ENCODE measurements around the gene KRTAP5-5. TPM values are rescaled to one million over a fixed set of nuclear protein-coding genes. Genes with fewer than 3 reads are reported as not detected.

KRTAP5-5 gene
- total RNA-seq, 1 experiment from 2014 or later = not detected

DNA sequence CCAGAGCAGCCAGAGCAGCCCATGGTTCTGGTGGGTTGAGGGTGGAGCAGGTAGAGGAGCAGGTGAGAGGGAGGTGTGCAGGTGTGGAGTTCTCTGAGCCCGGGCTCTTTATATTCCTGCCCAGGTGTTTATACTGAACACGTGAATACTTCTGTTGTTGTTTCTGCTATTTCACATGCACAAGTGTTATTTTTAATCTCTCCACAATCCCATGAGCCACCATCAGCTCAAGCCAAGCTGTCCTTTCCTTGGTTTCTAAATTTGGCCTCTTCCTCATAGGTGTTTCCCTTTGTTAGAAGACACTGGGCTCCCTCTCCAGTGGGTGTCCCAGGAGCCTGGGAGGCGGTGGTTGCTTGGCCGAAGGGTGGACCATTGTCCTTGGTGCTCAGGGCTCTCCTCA, 21.2 kb upstream of the KRTAP5-5 start, which contains the start of gene KRTAP5-3:
Gene KRTAP5-3, minus strand, starts transcription at position 101 of the 400 bp plus-strand sequence. Its CDS starts 78 bp downstream, at position 23.
- no peak within 1 kb of the TSS for H3K27ac ChIP-seq (ENCODE audit: low read length)
- H3K9me3 ChIP-seq (ENCODE audit: control insufficient read depth, insufficient read depth, low read depth, low read length) = no peaks in the 10 kb centered on the region
- DNase-seq (ENCODE audit: low read depth, low spot score) (no peak), ATAC-seq (no peak)
- in situ Hi-C loops (cut with HindIII; ENCODE audit: low pct_unique_long_range_greater_than_20kb, low sequenced_read_pairs) = no loop called here
- no peaks in the 10 kb centered on the region for H3K4me1 ChIP-seq (ENCODE audit: control insufficient read depth, insufficient read depth, low read length)
- intact Hi-C loops (cut with micrococcal nuclease; ENCODE audit: unreplicated experiment) = no loop called here
- 0 out of 2 replicates have a peak, but pooled peaks cover 2% of the 10 kb centered on the region for H3K27me3 ChIP-seq (ENCODE audit: control insufficient read depth, insufficient read depth, low read length)
- no TSS peak for BruUV-seq (replicated peaks)
- ChIA-PET POLR2A (no interaction called here), CTCF (interaction anchor here (0.6 to 0.7 kb wide), 2 partner anchors 33 to 303 kb away, joined by 3 read pairs; no protein-coding TSS in a partner anchor)
- H3K4me3 ChIP-seq (ENCODE audit: low read depth in 2 of 2, low read length in 2 of 2) = no peak within 1 kb of the TSS
- H3K36me3 ChIP-seq (ENCODE audit: control insufficient read depth, insufficient read depth, low read length) = no peaks in the 10 kb centered on the region
- TF ChIP-seq, protein P1, sequence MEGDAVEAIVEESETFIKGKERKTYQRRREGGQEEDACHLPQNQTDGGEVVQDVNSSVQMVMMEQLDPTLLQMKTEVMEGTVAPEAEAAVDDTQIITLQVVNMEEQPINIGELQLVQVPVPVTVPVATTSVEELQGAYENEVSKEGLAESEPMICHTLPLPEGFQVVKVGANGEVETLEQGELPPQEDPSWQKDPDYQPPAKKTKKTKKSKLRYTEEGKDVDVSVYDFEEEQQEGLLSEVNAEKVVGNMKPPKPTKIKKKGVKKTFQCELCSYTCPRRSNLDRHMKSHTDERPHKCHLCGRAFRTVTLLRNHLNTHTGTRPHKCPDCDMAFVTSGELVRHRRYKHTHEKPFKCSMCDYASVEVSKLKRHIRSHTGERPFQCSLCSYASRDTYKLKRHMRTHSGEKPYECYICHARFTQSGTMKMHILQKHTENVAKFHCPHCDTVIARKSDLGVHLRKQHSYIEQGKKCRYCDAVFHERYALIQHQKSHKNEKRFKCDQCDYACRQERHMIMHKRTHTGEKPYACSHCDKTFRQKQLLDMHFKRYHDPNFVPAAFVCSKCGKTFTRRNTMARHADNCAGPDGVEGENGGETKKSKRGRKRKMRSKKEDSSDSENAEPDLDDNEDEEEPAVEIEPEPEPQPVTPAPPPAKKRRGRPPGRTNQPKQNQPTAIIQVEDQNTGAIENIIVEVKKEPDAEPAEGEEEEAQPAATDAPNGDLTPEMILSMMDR (IDR thresholded peaks at IDR 0.05) = no peak
- no peak for TF ChIP-seq POLR2AphosphoS5 (IDR thresholded peaks at IDR 0.05; ENCODE audit: low read depth, low read length)
- no peak for TF ChIP-seq SIN3A (IDR thresholded peaks at IDR 0.05; ENCODE audit: borderline replicate concordance, insufficient read depth, low read depth, low read length)
- TF ChIP-seq TCF7L2 (IDR thresholded peaks at IDR 0.05; ENCODE audit: low read depth, low read length) = no peak
- TF ChIP-seq, protein P2, sequence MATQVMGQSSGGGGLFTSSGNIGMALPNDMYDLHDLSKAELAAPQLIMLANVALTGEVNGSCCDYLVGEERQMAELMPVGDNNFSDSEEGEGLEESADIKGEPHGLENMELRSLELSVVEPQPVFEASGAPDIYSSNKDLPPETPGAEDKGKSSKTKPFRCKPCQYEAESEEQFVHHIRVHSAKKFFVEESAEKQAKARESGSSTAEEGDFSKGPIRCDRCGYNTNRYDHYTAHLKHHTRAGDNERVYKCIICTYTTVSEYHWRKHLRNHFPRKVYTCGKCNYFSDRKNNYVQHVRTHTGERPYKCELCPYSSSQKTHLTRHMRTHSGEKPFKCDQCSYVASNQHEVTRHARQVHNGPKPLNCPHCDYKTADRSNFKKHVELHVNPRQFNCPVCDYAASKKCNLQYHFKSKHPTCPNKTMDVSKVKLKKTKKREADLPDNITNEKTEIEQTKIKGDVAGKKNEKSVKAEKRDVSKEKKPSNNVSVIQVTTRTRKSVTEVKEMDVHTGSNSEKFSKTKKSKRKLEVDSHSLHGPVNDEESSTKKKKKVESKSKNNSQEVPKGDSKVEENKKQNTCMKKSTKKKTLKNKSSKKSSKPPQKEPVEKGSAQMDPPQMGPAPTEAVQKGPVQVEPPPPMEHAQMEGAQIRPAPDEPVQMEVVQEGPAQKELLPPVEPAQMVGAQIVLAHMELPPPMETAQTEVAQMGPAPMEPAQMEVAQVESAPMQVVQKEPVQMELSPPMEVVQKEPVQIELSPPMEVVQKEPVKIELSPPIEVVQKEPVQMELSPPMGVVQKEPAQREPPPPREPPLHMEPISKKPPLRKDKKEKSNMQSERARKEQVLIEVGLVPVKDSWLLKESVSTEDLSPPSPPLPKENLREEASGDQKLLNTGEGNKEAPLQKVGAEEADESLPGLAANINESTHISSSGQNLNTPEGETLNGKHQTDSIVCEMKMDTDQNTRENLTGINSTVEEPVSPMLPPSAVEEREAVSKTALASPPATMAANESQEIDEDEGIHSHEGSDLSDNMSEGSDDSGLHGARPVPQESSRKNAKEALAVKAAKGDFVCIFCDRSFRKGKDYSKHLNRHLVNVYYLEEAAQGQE (IDR thresholded peaks at IDR 0.05; ENCODE audit: insufficient read depth in 1 of 2, low read depth in 2 of 2, low read length in 1 of 2) = no peak

DNA sequence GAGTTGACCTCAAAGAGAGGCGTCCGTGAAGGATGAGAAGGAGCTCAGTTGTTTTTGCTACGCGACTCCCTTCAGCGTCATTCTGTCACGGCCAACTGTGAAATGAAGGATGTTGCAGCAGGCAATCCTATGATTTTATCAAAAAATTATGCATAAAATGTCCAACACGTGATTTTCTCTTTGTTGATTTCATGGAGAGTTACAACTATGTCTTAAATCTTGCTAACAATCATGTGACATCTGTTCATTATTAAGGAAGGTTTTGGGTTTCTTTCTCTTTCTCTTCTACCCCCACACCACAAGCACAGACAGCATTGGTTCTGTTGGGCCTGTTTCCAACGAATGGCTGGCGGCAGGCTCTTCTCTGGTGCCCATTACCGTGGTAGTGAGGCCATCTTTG, 11.3 kb upstream of the KRTAP5-5 start:
- CTCF ChIA-PET = interaction anchor here (1.6 kb wide), 1 partner anchor 23 kb away, joined by 6 read pairs; no protein-coding TSS in a partner anchor

More for the DNA sequence above, 11.3 kb upstream of the KRTAP5-5 start:
- H3K4me1 ChIP-seq (ENCODE audit: control insufficient read depth, insufficient read depth, low read length) = no peaks in the 10 kb centered on the region
- intact Hi-C loops (cut with micrococcal nuclease; ENCODE audit: unreplicated experiment) = no loop called here
- peaks cover 11% of the 10 kb centered on the region for H3K27me3 ChIP-seq (ENCODE audit: control insufficient read depth, insufficient read depth, low read length)
- TF ChIP-seq, protein P2 (IDR thresholded peaks at IDR 0.05; ENCODE audit: insufficient read depth in 1 of 2, low read depth in 2 of 2, low read length in 1 of 2) = no peak
- TF ChIP-seq, protein P1 (IDR thresholded peaks at IDR 0.05) = no peak
- TF ChIP-seq TCF7L2 (IDR thresholded peaks at IDR 0.05; ENCODE audit: low read depth, low read length) = no peak
- TF ChIP-seq POLR2AphosphoS5 (IDR thresholded peaks at IDR 0.05; ENCODE audit: low read depth, low read length) = no peak
- TF ChIP-seq SIN3A (IDR thresholded peaks at IDR 0.05; ENCODE audit: borderline replicate concordance, insufficient read depth, low read depth, low read length) = no peak
- no peaks in the 10 kb centered on the region for H3K9me3 ChIP-seq (ENCODE audit: control insufficient read depth, insufficient read depth, low read depth, low read length)
- in situ Hi-C loops (cut with HindIII; ENCODE audit: low pct_unique_long_range_greater_than_20kb, low sequenced_read_pairs) = no loop called here
- POLR2A ChIA-PET = no interaction called here
- no TSS peak for BruUV-seq (replicated peaks)
- no peak overlapping the region for H3K4me3 ChIP-seq (ENCODE audit: low read depth in 2 of 2, low read length in 2 of 2)
- no peaks in the 10 kb centered on the region for H3K36me3 ChIP-seq (ENCODE audit: control insufficient read depth, insufficient read depth, low read length)
- H3K27ac ChIP-seq (ENCODE audit: low read length) = no peak overlapping the region
- DNase-seq (ENCODE audit: low read depth, low spot score) = no peak
- no peak for ATAC-seq

Data from Panc1 (cell line).